NCI-H1436 (cell line): Measurements from ENCODE around the gene RAD51B.

ENCODE experiments used
- DNase-seq: peaks from one replicate; lab custom pipeline; 2025; lab: John Stamatoyannopoulos, UW

Gene RAD51B

DNA sequence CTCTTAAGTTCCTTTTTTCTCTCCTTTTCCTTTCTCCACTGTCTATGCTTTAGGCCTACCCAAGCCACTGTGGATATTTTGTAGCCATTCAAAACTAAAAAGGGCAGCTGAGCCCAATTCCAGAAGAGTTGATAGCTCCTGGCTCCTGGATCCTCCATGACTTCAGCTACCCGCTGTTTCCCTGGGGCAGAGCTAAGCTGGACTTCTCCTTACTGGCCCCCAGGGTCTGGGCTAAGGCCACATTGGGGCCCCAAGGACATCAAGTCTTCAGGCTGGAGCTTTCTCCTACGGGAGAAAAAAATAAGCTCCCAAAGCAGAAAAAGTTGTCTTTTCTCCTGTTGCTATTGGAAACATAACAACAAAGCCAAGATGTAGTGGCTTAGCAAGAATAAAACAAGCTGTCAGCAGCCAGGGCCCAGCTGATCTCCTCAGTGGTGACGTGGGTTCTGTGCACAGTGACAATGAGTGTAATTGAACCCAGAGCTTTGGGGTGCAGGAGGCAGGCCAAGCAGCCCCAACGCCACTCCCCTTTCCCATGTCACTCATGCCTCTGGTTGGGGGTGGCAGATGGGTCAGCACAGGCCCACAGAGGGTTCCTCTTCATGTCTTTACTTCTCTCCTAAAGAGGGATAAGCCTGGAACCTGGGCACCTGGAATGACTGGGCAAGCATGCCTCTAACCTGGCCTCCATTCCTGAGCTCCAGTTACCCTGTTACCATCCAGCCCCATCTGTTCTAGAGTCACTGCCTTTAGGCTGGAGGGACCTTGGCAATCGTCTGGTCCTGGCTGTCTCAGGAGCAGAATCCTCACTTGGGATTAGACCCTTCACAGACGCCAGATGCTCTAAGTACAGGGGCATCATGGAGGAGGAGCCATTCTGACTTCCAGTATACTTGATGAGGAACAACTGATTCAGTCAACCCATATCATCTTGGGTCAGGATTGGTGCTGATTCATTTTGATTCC lies 802.1 kb downstream of the RAD51B start:
- no peak for DNase-seq

DNA sequence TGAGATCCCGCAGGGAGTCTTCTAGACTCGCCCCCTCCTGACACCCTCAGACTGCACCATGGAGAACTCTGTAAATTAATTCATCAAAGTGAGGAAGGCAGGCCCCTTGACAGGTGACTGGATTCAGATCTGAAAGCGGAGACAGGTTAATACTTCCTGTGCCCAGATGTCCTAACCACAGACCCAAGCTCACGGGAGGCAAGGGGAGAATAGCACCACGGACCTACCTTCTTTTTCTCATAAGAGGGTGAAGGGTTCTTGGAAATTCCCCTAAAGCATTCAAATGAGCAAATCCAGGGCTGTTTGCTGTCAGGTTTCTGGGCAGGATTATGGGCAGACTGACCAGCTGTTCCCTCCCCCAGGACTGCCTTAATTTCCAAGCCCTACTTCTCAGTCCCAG lies 803.3 kb downstream of the RAD51B start:
- no peak for DNase-seq

DNA sequence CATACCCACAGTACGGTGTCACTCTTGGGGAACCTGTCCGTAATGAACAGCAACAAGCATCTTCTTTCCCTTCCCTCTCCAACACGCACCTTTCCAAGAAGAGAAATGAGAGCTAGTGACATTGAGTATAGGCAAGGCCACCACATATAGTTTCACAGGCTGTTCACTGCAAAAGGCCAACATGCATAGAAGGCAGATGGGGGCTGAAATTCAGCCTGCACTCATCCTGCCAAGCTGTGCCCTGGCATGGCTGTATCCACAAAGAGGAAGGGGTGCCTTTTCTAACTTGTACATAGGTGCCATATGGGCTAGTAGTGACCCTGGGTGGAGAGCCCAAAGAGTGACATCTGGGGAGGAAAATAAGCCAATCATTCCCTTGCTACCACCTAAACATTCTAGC lies 803.7 kb downstream of the RAD51B start:
- DNase-seq: no peak

DNA sequence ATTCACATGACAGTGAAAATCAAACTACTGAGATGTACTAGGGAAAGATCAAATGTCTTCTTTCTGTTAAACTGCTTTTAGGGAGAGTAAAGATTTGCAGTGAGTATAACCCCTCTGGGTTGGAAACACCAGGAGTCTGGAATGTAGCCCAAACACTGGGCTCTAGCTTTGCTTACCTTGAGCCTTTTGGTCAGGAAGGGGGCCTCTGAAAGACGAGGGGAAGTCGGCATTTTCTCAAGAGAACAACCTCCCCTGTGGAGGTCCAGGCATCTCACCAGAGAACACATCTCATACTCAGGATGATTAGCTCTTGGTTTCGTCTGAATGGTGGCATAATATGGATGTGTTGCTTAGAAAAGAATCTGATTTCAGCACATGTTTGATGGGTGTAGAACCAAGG lies 804.2 kb downstream of the RAD51B start:
- DNase-seq: no peak

DNA sequence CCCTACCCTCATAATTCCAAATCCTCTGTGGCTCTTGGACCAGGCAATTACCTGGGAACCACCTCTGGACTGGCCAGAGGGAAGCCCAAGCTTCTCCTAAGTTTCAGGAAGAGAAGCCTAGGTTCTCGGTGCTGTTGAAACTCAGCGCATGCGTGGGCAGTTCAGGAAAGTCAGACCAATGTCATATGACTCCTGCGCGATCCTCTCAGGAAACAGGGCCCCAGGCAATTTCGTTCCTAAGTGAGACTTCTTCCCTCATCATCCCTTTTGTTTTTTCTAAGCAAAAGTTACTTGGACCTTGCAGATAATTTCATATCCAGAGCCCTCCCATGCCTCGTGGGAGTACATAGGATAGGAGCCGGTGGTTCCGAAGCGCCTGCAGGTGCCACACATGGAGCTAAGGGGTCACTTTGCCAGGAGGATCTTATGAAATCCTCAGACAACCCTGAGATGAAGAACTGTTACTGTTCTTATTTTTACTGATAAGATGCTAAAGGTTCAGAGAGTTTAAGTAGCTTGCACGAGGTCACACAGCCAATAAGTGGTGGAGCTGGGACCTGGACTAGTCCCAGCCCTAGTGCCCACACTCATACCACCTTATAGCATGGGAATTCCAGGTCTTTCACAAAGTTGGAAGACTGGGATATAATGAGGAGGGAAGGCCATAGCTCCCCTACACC lies 805.1 kb downstream of the RAD51B start:
- no peak for DNase-seq

DNA sequence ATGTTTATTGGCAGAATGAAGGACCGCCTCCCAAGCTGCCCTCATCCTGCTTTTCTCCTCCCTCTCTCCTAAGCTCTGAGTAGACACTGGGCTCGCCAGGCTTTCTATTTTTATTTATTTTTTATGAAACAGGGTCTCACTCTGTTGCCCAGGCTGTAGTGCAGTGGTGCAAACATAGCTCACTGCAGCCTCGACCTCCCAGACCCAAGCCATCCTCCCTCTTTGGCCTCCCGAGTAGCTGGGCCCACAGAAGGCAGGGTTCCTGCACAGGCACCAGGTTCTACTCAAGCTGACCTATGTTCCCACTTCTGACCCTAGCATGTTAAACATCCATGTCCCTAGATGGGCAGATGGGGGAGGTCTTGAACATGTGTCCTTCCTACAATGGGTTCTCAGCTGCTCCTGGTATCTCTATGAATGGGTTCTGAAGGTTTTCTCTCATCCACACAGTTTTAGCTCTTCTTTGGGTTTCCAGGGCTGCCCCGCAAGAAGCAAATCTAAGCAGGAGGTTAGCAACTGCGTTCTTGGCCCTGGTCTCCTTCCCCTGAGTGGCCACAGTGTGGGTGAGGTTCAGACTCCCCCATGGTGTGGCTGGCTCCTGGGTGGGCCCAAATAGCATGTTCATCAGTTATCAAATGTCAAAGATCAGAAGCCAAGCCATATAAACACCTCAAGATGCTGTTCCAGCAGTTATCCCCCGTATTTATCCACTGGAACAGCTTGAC lies 805.9 kb downstream of the RAD51B start:
- DNase-seq: no peak

DNA sequence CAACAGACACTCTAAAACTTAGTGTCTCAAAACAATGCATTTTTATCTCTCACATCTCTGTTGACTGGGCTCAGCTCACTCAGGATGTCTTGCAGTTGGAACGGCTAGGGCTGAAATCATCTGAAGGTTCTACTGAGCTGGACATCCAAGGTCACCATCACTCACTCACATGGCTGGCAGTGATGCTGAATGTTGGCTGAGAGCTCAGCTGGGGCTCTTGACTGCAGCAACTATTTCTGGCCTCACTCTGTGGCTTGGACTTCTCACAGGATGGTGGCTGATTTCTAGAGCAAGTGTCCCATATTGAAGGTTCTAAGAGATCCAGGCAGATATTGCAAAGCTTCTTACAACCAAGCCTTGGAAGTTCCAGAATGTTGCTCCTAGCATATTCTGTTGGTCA lies 806.8 kb downstream of the RAD51B start:
- no peak for DNase-seq

DNA sequence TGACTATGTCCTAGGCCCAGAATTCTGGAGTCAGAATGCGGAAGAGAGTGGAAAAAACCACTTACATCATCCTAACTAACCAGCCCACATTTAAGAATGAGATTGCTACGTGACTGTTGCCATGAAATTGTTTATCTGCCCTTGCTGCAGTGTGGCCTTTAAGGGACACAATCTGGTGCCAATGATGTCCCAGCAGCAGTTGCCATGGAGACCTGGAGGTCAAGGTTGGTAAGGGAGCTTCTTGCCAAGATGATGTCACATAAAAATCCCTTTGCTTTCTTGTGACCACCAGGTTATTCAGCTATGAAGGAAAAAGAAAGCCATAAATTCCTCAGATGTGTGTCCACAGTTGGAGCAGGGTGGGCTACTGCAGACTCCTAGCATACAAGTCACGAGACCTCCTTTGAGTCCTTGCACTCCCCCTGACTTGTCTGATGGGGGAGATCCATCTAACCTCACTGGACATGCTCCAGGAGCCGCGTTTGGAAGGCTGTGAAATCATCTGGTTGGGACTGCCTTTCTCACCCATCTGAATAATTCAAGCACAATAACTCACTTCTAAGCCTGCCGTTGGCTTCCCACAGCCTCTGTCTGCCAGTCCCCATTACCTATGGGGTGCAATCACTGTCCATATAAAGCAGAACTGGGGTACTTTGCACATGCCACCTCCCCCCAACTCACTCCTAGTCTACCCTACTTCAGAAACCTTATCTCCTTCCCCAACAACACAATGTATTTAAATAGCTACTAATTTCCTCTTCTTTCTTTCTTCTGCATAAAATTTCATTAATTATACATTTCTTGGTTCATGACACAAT lies 807.7 kb downstream of the RAD51B start:
- DNase-seq: no peak

DNA sequence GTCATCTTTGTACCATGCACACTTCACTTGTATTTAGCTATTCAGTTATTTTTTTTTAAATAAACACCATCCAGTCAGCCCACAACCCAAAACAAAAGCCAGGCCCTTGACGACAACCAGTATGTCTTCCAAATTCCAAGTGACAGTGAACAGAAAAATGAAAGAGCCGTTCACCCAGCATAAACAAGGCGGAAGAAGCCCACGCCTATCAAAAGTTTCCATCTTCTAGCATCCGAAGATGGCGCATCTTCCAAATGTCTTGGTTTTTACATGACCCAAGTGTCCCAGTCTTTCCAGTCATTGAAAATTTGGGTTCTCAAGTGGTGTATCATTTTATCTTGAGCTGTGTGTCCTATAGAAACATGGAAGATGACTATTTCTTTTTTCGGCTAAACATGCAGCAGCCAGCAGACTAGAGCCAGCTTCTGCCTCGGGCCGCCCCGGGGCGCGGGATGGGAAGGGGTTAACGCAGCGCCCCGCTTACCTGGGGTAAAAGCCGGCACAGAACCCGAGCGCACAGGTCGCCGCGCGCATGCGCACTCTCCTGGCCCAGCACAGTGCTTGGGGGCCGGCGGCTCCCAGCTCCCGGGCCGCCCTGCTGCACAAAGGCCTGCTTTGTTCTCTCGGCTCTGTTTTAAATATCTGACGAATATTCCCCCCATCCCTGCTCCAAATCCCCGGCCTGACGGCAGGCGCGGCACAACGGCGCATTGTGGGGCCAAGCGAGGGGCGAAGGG lies 808.5 kb downstream of the RAD51B start:
- DNase-seq: peak; percentile 58

DNA sequence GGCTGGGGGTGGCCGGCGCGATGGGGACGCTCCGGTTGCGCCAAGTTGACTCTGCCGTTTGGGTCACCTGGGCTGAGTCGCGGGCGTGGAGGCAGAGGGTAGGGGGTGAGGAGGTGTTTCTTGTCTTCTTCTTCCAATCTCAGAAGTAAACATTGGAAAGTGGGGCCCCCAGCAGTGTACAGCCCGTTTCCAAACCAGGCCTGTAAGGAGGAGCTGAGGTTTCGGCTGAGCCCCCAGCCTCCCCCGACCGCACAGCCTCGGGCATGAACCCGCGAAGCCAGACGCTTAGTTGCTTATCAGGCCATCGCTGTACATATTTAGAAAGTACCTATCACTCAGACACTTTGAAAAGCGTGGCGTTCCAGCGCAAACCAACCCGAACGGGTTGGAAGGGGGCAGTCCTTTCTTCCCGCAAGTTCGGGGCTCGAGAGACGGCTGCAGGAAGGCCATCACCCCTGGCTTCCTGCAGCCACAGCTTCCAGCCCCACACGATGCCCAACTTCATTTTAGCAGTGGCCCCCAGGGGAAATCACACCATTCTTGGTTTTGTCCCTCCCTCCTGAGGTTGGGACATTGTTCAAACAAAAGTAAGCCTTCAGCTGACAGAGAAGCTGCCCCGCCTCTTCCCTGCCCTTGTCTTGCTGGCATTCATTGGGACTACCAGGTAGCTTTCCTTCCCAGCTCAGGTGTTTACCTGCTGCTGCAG lies 809.2 kb downstream of the RAD51B start:
- DNase-seq: no peak

DNA sequence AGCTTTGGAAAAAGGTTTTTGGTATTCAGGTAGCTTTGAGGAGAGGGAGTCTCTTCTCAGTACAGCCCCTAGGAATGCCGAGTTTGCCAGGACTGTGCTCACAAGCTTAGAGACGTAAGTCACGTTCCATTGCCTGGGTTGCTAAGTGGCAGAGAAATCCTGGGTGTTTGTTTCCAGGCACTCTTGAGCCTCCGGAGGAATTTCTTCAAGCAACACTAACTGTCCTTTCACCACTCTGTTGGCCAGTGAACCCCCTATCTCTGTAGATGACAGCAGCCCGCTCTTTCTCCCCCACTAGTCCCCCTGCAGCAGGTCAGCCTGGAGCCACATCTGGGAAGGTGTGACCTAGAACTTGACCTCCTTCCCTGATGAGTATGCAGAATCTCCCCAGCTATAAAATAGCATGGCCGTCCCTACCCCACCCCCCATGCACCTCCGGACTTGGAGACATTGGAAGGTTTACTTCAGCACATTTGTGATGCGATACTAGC lies 810.5 kb downstream of the RAD51B start:
- DNase-seq: no peak

DNA sequence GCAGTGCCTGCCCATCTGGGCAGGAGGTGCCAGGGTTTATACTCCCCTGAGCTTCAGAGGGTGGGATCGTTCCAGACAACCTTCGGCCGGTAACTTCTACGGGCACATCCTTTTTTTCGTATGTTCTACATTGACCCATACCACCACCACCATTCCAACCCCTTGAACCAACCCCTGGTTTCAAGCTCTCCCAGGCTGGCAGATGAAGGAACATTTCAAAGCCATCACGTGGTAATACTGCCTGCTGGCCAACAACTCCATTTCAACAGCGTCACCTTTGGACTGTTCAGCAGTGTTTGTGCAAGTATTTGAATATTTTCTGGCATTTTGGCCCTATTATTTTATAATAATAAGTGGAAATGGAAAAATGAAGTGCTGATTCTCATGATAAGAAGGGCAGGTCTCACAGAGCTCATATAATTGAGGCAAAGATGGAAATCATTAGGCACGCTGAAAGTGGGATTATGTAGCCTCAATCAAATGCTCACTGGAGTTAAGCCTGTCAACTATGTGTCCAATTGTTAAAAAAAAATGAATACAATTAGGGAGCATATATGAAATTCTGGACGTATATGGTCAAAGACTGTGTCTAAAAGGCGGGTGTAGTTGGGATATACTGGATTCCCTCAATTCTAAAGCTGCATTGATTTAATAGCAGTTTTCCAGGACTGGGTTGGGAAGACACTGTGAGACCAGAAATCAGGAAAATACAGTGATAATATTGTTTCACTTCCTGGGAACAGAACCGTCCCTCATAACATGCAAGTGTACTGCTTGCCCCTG lies 811.2 kb downstream of the RAD51B start:
- no peak for DNase-seq

DNA sequence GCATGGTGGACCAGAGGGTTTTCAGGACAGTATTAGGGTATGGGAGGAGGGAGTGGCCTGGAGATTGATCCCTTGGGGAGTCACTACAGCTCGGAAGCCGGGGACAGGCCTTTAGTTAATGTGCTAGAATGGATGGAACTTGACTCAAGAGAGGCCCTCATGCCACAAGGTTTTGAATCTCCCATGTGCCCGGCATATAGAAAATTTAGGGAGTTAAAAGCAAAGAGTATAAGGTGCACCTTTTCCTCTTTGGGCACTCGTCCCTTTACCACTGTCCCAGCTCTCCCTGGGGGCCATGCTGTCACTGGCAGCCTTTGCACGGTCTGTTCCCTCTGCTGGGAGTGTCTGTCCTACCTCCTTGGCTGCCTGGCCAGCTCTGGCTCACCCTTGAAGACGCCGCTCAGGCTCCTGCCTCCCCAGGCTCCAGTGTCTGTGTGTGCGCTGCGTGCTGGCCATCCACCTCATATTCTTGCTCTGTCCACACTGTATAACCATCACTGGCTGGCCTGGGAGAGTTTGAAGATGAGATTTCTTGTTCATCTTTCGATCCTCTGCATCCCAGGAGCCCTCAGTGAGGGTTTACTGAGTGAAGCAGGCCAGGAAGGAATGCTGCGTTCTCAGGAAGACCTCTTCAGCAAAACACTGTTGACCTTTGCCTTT lies 811.9 kb downstream of the RAD51B start:
- no peak for DNase-seq

DNA sequence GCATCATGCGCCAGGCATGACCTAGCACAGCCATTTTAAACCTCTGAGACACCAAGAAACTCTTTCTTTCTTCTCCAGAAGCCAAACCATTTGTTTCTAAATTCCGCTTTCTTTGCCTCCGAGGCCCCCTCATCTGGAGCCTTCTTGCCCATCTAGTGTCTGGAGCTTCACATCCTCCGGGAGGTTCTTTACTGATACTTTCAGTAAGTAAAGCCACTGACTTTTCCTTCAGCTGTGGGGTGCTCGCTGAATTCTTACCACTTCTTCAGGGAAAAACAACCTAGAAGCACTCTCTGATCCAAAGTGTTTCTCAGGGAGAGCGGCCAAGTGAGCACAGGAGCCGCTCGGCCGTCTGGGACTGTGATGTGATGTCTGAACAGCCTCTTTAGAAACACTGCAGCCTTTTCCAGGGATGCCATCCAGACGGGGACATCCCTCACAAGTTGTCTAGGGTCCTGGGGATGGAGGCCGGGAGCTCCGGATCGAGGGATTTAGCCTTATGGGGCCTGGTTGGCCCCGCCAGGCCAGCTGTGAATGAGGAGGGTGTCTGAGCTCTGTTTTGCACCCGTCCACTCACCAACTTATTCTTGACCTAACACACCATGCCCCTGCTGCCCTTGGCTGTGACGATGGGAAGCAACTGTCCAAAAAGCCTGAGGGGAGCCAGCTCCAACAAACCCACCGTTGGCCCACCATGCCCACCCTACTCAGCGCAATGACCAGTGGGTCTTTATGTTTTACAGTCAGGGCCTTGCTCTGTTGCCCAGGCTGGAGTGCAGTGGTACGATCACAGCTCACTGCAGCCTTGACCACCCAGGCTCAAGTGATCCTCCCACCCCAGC lies 812.7 kb downstream of the RAD51B start:
- DNase-seq: no peak

DNA sequence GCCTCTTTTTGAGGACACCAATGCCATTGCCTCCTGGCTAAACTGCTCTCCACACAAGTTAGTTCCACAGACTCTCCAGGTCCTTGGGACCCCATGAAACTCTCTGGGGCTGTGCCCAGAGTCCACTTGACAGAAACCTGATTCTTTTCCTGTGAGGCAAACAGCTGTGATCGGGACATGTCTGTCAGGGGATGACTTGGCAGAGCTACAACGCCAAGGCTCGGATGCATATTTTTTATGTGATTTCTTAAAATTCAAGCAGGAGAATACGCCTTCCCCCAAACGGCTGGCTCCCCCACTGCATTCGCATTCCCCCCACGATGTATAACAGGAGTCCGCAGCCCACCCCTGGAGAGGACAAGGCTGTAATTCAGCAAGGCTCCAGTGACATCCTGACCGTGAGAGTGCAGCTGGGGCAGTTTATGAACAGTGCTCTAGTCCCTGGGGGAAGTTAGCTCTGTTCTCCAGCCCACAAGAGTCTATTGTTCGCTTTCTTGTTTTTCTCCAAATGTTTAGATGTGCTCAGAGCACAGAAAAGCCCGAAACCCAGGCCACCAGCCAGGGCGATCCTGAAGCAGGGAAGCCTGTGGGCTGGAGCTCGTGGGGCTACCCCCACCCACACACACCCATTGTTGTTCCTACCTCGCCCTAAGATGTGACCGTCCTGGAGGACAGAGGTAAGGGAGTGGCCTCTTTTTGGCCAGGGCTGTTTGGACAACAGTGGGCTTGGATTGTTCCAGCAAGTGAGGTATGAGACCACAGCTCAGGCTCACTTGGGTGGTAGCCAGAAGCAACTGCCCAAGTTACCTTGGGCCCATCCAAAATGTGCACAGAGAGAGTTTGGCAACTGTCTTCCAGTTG lies 813.8 kb downstream of the RAD51B start:
- DNase-seq: no peak

DNA sequence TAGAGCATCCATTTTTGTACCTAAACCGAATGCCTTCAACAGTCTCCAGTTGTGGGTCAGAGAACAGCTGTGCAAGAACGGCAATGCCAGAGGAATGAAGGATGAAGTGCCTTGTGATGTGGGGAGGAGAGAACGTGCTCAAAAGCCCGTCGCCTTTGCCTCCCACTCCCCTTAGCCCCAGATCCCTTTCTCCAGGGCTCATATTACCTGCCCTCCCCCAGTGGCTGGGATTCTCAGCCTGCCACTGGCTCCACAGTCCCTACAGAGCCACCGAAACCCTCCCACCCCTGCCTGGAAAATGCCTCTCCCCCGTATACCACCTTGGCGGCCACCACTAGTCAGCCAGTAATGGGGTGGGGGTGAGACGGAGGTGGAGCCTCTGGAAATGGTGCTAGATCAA lies 814.8 kb downstream of the RAD51B start:
- no peak for DNase-seq
